Measurements from ENCODE around the gene RGS3.

DNA sequence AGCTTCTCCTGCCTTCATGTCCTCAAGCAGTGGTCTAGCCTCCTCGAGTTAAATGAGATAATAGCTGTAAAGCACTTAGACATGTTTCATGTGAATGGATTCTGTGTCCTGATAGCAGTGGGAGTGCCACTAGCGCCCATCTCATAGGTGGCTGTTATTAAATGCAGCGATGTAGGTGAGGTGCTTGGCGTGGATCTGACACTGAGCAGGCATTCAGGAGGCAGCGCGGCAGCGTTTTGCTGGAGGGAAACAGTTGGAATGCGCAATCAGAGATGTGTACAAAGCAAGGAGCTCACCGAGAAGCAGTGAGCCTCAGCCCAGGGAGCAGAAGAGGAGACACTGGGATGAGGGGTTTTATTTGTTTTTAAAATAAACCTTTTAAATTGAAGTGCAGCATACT, 106.6 kb downstream of the RGS3 start:
- TF ChIP-seq, protein P1, sequence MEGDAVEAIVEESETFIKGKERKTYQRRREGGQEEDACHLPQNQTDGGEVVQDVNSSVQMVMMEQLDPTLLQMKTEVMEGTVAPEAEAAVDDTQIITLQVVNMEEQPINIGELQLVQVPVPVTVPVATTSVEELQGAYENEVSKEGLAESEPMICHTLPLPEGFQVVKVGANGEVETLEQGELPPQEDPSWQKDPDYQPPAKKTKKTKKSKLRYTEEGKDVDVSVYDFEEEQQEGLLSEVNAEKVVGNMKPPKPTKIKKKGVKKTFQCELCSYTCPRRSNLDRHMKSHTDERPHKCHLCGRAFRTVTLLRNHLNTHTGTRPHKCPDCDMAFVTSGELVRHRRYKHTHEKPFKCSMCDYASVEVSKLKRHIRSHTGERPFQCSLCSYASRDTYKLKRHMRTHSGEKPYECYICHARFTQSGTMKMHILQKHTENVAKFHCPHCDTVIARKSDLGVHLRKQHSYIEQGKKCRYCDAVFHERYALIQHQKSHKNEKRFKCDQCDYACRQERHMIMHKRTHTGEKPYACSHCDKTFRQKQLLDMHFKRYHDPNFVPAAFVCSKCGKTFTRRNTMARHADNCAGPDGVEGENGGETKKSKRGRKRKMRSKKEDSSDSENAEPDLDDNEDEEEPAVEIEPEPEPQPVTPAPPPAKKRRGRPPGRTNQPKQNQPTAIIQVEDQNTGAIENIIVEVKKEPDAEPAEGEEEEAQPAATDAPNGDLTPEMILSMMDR (IDR thresholded peaks at IDR 0.05; ENCODE audit: low read length) = no peak
- TF ChIP-seq EZH2 (optimal IDR thresholded peaks at IDR 0.05; ENCODE audit: low read depth, low read length) (no peak), EZH2phosphoT487 (IDR thresholded peaks at IDR 0.05; ENCODE audit: low read length) (no peak)

All from MM.1S (cell line).